RWPE2 (cell line): ENCODE data around the gene PDE3B.

Source experiments
- ATAC-seq: fragments of 200-7000 bp; cut with Tn5 transposase; 3 replicates; pipeline ENCODE4 v1.9.1; 2021; ENCODE audit warnings: low read depth
- DNase-seq: peaks from one replicate; pipeline ENCODE4 v3.0.0-alpha.2; 2020; ENCODE audit warnings: low spot score
- H3K27ac ChIP-seq: fragments of 450-650 bp; 2 replicates; pipeline ENCODE4 v1.5.1; 2017; ENCODE audit warnings: mild to moderate bottlenecking; ENCODE audit not compliant: poor library complexity, severe bottlenecking
- H3K27me3 ChIP-seq: fragments of 250-450 bp; sonication (Bioruptor Pico); 2 replicates; pipeline ENCODE4 v1.5.1; 2021; ENCODE audit warnings: mild to moderate bottlenecking, moderate library complexity; ENCODE audit not compliant: insufficient read depth, poor library complexity, severe bottlenecking
- H3K36me3 ChIP-seq: fragments of 250-450 bp; sonication (Bioruptor Pico); 2 replicates; pipeline ENCODE4 v1.5.1; 2020; ENCODE audit warnings: low read depth, mild to moderate bottlenecking, moderate library complexity
- H3K4me1 ChIP-seq: fragments of 250-450 bp; sonication (Bioruptor Pico); 2 replicates; pipeline ENCODE4 v1.5.1; 2021; ENCODE audit warnings: mild to moderate bottlenecking, moderate library complexity; ENCODE audit not compliant: insufficient read depth, poor library complexity, severe bottlenecking
- H3K4me3 ChIP-seq: fragments of 250-450 bp; sonication (Bioruptor Pico); 2 replicates; pipeline ENCODE4 v1.5.1; 2021; ENCODE audit warnings: mild to moderate bottlenecking, moderate library complexity; ENCODE audit not compliant: severe bottlenecking
- H3K9me3 ChIP-seq: fragments of 250-450 bp; sonication (Bioruptor Pico); 2 replicates; pipeline ENCODE4 v1.5.1; 2021; ENCODE audit warnings: mild to moderate bottlenecking, moderate library complexity; ENCODE audit not compliant: severe bottlenecking
- TF ChIP-seq, protein P1 (sequence below): fragments of 450-650 bp; IDR thresholded peaks from one replicate; pipeline ENCODE4 v1.5.1; 2017; ENCODE audit warnings: mild to moderate bottlenecking, moderate library complexity; ENCODE audit not compliant: poor library complexity, severe bottlenecking

Gene PDE3B

GRCh38 chr11:14894657-14895598, 251.3 kb downstream of the PDE3B start:
- H3K27ac ChIP-seq, result no peak overlapping the region
- H3K27me3 ChIP-seq, result no peaks in the 10 kb centered on the region
- no peak for ATAC-seq
- H3K9me3 ChIP-seq, result no peaks in the 10 kb centered on the region
- TF ChIP-seq, protein P1, sequence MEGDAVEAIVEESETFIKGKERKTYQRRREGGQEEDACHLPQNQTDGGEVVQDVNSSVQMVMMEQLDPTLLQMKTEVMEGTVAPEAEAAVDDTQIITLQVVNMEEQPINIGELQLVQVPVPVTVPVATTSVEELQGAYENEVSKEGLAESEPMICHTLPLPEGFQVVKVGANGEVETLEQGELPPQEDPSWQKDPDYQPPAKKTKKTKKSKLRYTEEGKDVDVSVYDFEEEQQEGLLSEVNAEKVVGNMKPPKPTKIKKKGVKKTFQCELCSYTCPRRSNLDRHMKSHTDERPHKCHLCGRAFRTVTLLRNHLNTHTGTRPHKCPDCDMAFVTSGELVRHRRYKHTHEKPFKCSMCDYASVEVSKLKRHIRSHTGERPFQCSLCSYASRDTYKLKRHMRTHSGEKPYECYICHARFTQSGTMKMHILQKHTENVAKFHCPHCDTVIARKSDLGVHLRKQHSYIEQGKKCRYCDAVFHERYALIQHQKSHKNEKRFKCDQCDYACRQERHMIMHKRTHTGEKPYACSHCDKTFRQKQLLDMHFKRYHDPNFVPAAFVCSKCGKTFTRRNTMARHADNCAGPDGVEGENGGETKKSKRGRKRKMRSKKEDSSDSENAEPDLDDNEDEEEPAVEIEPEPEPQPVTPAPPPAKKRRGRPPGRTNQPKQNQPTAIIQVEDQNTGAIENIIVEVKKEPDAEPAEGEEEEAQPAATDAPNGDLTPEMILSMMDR, result no peak
- H3K4me3 ChIP-seq, result no peak overlapping the region
- no peak for DNase-seq
- no peaks in the 10 kb centered on the region for H3K4me1 ChIP-seq
- no peaks in the 10 kb centered on the region for H3K36me3 ChIP-seq

DNA sequence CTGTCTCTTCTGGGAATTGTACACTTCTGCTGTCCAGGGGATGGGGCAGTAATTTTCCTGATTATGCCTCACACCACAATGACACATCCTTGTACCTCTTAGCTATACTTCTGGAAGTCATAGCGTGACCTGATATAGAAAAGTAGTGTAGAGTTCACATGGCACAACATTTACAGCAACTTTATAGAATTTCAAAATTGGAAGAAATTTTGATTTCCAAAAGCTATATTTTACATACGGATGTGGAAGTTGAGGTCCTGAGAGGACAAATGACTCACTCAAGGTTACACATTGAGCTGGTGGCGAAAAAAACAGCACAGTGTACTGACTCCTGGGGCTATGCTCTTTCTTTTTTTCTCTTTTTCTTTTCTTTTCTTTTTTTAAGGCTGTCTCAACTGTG, 254.8 kb downstream of the PDE3B start:
- H3K27me3 ChIP-seq, result no peaks in the 10 kb centered on the region
- ATAC-seq, result no peak
- TF ChIP-seq, protein P1, result no peak
- H3K27ac ChIP-seq, result no peak overlapping the region
- H3K4me3 ChIP-seq, result no peak overlapping the region
- H3K4me1 ChIP-seq, result peaks cover 5% of the 10 kb centered on the region
- no peak for DNase-seq
- no peaks in the 10 kb centered on the region for H3K36me3 ChIP-seq
- H3K9me3 ChIP-seq, result no peaks in the 10 kb centered on the region

GRCh38 chr11:14898906-14899305, 255.3 kb downstream of the PDE3B start:
- H3K4me3 ChIP-seq, result no peak overlapping the region
- no peaks in the 10 kb centered on the region for H3K36me3 ChIP-seq
- no peak overlapping the region for H3K27ac ChIP-seq
- DNase-seq (no peak), ATAC-seq (no peak)
- peaks cover 5% of the 10 kb centered on the region for H3K4me1 ChIP-seq
- no peaks in the 10 kb centered on the region for H3K9me3 ChIP-seq
- TF ChIP-seq, protein P1, result no peak
- H3K27me3 ChIP-seq, result no peaks in the 10 kb centered on the region

- peak; percentile 91 for ATAC-seq
These were observed 259.2 kb downstream of the PDE3B start for GRCh38 chr11:14902650-14903350.

More at GRCh38 chr11:14902650-14903350, 259.2 kb downstream of the PDE3B start:
- TF ChIP-seq, protein P1, result no peak
- Histone ChIP-seq H3K4me1 (peaks cover 5% of the 10 kb centered on the region), H3K4me3 (no peak overlapping the region), H3K27me3 (no peaks in the 10 kb centered on the region), H3K27ac (no peak overlapping the region), H3K36me3 (no peaks in the 10 kb centered on the region), H3K9me3 (no peaks in the 10 kb centered on the region)
- no peak for DNase-seq
